ENCODE measurements around the gene FAM32A. TPM values are rescaled to one million over a fixed set of nuclear protein-coding genes. Genes with fewer than 3 reads are reported as not detected.
"Not testable (repeated sequence)": the region's sequence is repeated elsewhere in the genome, so short reads cannot be mapped to it uniquely, and the experiment has no call there.

The FAM32A gene
- total RNA-seq, 2 donors from 2014 or later: 74.8 to 75.5 TPM

- no peak for DNase-seq (ENCODE audit: low spot score)
- Histone ChIP-seq H3K36me3 (no peaks in the 10 kb centered on the region), H3K9me3 (no peaks in the 10 kb centered on the region), H3K27me3 (replicated peaks; ENCODE audit: insufficient read depth) (no peaks in the 10 kb centered on the region), H3K4me1 (ENCODE audit: control insufficient read depth in 1 of 2, low read depth in 2 of 2) (no peaks in the 10 kb centered on the region), H3K27ac (no peak overlapping the region), H3K4me3 (no peak overlapping the region)
- no peak for ATAC-seq (ENCODE audit: insufficient number of reproducible peaks, low FRiP score, low read depth)
- TF ChIP-seq, protein P1, sequence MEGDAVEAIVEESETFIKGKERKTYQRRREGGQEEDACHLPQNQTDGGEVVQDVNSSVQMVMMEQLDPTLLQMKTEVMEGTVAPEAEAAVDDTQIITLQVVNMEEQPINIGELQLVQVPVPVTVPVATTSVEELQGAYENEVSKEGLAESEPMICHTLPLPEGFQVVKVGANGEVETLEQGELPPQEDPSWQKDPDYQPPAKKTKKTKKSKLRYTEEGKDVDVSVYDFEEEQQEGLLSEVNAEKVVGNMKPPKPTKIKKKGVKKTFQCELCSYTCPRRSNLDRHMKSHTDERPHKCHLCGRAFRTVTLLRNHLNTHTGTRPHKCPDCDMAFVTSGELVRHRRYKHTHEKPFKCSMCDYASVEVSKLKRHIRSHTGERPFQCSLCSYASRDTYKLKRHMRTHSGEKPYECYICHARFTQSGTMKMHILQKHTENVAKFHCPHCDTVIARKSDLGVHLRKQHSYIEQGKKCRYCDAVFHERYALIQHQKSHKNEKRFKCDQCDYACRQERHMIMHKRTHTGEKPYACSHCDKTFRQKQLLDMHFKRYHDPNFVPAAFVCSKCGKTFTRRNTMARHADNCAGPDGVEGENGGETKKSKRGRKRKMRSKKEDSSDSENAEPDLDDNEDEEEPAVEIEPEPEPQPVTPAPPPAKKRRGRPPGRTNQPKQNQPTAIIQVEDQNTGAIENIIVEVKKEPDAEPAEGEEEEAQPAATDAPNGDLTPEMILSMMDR (IDR thresholded peaks at IDR 0.05): no peak
Observed at GRCh38 chr19:16170134-16170533, 15.1 kb upstream of the FAM32A start.

DNA sequence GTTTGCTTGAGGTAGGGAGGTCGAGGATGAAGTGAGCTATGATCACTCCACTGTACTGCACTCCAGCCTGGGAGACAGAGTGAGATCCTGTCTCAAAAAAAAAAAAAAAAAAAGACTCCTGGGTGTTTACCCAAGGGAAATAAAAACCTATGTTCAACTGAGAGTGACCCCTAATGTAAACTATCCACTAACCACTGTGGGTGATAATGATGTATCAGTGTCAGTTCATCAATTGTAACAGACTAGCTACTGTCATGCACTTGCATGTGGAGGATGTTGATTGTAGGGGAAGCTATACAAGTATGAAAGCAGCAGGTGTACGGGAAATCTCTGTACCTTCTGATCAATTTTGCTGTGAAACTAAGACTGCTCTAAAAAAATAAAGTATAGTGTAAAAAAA is 9.3 kb upstream of the FAM32A start:
- no peaks in the 10 kb centered on the region for H3K9me3 ChIP-seq
- ATAC-seq (ENCODE audit: insufficient number of reproducible peaks, low FRiP score, low read depth): no peak
- no peaks in the 10 kb centered on the region for H3K36me3 ChIP-seq
- no peaks in the 10 kb centered on the region for H3K4me1 ChIP-seq (ENCODE audit: control insufficient read depth in 1 of 2, low read depth in 2 of 2)
- H3K27me3 ChIP-seq (replicated peaks; ENCODE audit: insufficient read depth): no peaks in the 10 kb centered on the region
- DNase-seq (ENCODE audit: low spot score): no peak
- no peak overlapping the region for H3K27ac ChIP-seq
- no peak overlapping the region for H3K4me3 ChIP-seq
- TF ChIP-seq, protein P1 (IDR thresholded peaks at IDR 0.05): no peak

- H3K36me3 ChIP-seq; H3K4me3 ChIP-seq; DNase-seq (ENCODE audit: low spot score); H3K9me3 ChIP-seq; H3K27me3 ChIP-seq (replicated peaks; ENCODE audit: insufficient read depth); ATAC-seq (ENCODE audit: insufficient number of reproducible peaks, low FRiP score, low read depth); H3K4me1 ChIP-seq (ENCODE audit: control insufficient read depth in 1 of 2, low read depth in 2 of 2); H3K27ac ChIP-seq: not testable (repeated sequence)
Observed at GRCh38 chr19:16178866-16179265, 6.3 kb upstream of the FAM32A start.

DNA sequence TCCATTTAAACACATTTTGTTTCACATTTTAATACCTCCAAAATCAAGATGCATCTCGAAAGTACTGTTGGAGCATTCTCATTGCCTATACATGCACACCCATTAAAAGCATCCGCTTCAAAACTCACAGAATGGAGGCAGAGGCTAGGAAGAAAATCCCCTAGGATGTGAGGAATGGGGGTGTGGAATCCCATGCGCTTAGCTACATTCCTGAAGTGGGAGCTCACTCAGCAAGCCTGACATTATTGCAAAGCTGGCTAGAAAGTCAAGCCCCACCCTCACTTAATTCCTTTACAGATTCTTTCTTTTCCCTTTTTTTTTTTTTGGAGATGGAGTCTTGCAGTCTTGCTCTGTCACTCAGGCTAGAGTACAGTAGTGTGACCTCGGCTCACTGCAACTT is 4.6 kb upstream of the FAM32A start:
- H3K27me3 ChIP-seq (replicated peaks; ENCODE audit: insufficient read depth): no peaks in the 10 kb centered on the region
- no peak for DNase-seq (ENCODE audit: low spot score)
- no peak for ATAC-seq (ENCODE audit: insufficient number of reproducible peaks, low FRiP score, low read depth)
- no peaks in the 10 kb centered on the region for H3K9me3 ChIP-seq
- H3K4me1 ChIP-seq (ENCODE audit: control insufficient read depth in 1 of 2, low read depth in 2 of 2): no peaks in the 10 kb centered on the region
- H3K27ac ChIP-seq: no peak overlapping the region
- no peak overlapping the region for H3K4me3 ChIP-seq
- H3K36me3 ChIP-seq: no peaks in the 10 kb centered on the region
- TF ChIP-seq, protein P1 (IDR thresholded peaks at IDR 0.05): no peak

GRCh38 chr19:16184665-16185122 is 516 bp upstream of the FAM32A start:
- peaks cover 12 to 31% of the 10 kb centered on the region in 2 donors for H3K4me1 ChIP-seq (ENCODE audit: control insufficient read depth in 1 of 2, low read depth in 2 of 2)
- peak overlapping the region; percentile 100 for H3K4me3 ChIP-seq
- H3K9me3 ChIP-seq: no peaks in the 10 kb centered on the region
- H3K27me3 ChIP-seq (replicated peaks; ENCODE audit: insufficient read depth): no peaks in the 10 kb centered on the region
- TF ChIP-seq, protein P1 (IDR thresholded peaks at IDR 0.05): no peak
- peaks cover 8% of the 10 kb centered on the region for H3K36me3 ChIP-seq
- ATAC-seq (ENCODE audit: insufficient number of reproducible peaks, low FRiP score, low read depth) (no peak), DNase-seq (ENCODE audit: low spot score) (no peak)
- H3K27ac ChIP-seq: peak overlapping the region in 1 of 2 donors; percentile 68

DNA sequence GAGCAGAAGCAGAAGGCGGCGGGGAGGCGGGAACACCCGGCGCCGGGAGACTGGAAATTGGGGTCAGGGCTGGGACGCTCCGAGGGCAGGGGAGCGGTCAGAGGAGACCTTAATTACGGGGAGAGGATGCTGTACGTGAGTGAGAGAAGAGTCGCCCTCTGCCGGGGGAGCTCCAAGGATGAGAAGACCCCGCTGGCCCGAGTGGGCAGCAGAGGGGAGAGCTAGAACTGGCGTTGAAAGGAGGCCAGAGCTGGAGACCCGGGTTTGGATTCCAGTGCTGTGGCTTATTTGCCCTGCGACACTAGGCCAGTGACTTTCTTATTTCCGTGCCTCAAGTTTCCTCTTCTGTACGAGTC is 536 bp downstream of the FAM32A start:
- Histone ChIP-seq H3K4me1 (ENCODE audit: control insufficient read depth in 1 of 2, low read depth in 2 of 2) (peaks cover 12 to 31% of the 10 kb centered on the region in 2 donors), H3K36me3 (peaks cover 16% of the 10 kb centered on the region), H3K9me3 (no peaks in the 10 kb centered on the region), H3K4me3 (peak overlapping the region; percentile 100), H3K27ac (peak overlapping the region; percentile 68 to 83), H3K27me3 (replicated peaks; ENCODE audit: insufficient read depth) (no peaks in the 10 kb centered on the region)
- TF ChIP-seq, protein P1 (IDR thresholded peaks at IDR 0.05): no peak
- ATAC-seq (ENCODE audit: insufficient number of reproducible peaks, low FRiP score, low read depth): no peak
- no peak for DNase-seq (ENCODE audit: low spot score)

Data from thoracic aorta (tissue), 2 donors.